Fibroblast of lung (primary cell): ENCODE results near the gene ROBO4. TPM values are rescaled to one million over a fixed set of nuclear protein-coding genes. Genes with fewer than 3 reads are reported as not detected.
A peak's percentile ranks its signal among the peaks of the same experiment; 100 is the strongest.

Experiments used
- DNase-seq, 2 donors: peaks; one replicate each; pipeline versions ENCODE4 v3.0.0 to v3.0.0-alpha.2; 2010; ENCODE audit warnings: low read depth in 2 of 2
- H2AFZ ChIP-seq: 2 replicates; pipeline ENCODE4 v1.5.1; 2012; ENCODE audit warnings: low read length, control low read depth, inconsistent platforms
- H3K27ac ChIP-seq: 2 replicates; pipeline ENCODE4 v1.5.1; 2011; ENCODE audit warnings: low read length, control low read depth; ENCODE audit not compliant: insufficient read depth
- H3K27me3 ChIP-seq: 2 replicates; pipeline ENCODE4 v1.5.1; 2011; ENCODE audit warnings: mild to moderate bottlenecking, low read length; ENCODE audit not compliant: control insufficient read depth, insufficient read depth
- H3K36me3 ChIP-seq: 2 replicates; pipeline ENCODE4 v1.5.1; 2011; ENCODE audit warnings: low read length; ENCODE audit not compliant: control insufficient read depth, insufficient read depth
- H3K4me1 ChIP-seq: 2 replicates; pipeline ENCODE4 v1.5.1; 2011; ENCODE audit warnings: low read length; ENCODE audit not compliant: control insufficient read depth, insufficient read depth; ENCODE audit errors: extremely low read depth
- H3K4me2 ChIP-seq: 2 replicates; pipeline ENCODE4 v1.5.1; 2011; ENCODE audit warnings: low read length, control low read depth; ENCODE audit not compliant: insufficient read depth; ENCODE audit errors: extremely low read depth
- H3K4me3 ChIP-seq, 4 experiments: fragments of 200-600 bp in 1 of 4; sonication (generic) in 1 of 4; replicated peaks in 1 of 4; 2 replicates each; pipeline ENCODE4 v1.5.1; 2011 to 2016; ENCODE audit warnings: low read length in 4 of 4, low read depth in 3 of 4, mild to moderate bottlenecking in 3 of 4, control low read depth in 2 of 4, inconsistent platforms in 1 of 4, mixed read lengths in 1 of 4; ENCODE audit not compliant: insufficient read depth in 1 of 4; ENCODE audit errors: control extremely low read depth in 1 of 4
- H3K79me2 ChIP-seq: 2 replicates; pipeline ENCODE4 v1.5.1; 2012; ENCODE audit warnings: mild to moderate bottlenecking, low read length, inconsistent platforms; ENCODE audit not compliant: control insufficient read depth, insufficient read depth
- H3K9ac ChIP-seq: 2 replicates; pipeline ENCODE4 v1.5.1; 2011; ENCODE audit warnings: mild to moderate bottlenecking, low read length, control low read depth; ENCODE audit not compliant: insufficient read depth
- H3K9me3 ChIP-seq: 2 replicates; pipeline ENCODE4 v1.5.1; 2012; ENCODE audit warnings: low read depth, low read length; ENCODE audit not compliant: control insufficient read depth, insufficient read depth
- H4K20me1 ChIP-seq: 2 replicates; pipeline ENCODE4 v1.5.1; 2011; ENCODE audit warnings: low read length; ENCODE audit not compliant: control insufficient read depth, insufficient read depth; ENCODE audit errors: extremely low read depth
- CTCF ChIP-seq, 2 donors: IDR thresholded peaks in 1 of 2; conservative IDR thresholded peaks in 1 of 2; 1 replicate in 1 of 2; 2 replicates in 1 of 2; pipeline ENCODE4 v1.5.1; 2011 to 2012; ENCODE audit warnings: low read length in 2 of 2, control low read depth in 1 of 2, inconsistent platforms in 1 of 2, low read depth in 1 of 2, mild to moderate bottlenecking in 1 of 2
- EZH2 ChIP-seq: IDR thresholded peaks from 2 replicates; pipeline ENCODE4 v1.5.1; 2012; ENCODE audit warnings: low read length, control low read depth, mild to moderate bottlenecking; ENCODE audit errors: missing control alignments
- polyA plus RNA-seq, 2 donors: library from polyadenylated mRNA; depleted of rRNA in 1 of 2; stranded (reverse) in 1 of 2; unstranded in 1 of 2; fragments of >200 nt; gene quantifications; 2 replicates each; pipeline ENCODE4 v1.2.1, GENCODE V29; 2011 to 2012; ENCODE audit warnings: missing spikeins in 1 of 2
- total RNA-seq: library from RNA; depleted of rRNA; stranded (reverse); fragments of >200 nt; gene quantifications from 2 replicates; pipeline ENCODE4 v1.2.1, GENCODE V29; 2014

ROBO4 gene
- total and polyA plus RNA-seq, 2 donors (not counting 1 experiment from before 2014, with no cell fraction given): 0.45 to 0.66 TPM

DNA sequence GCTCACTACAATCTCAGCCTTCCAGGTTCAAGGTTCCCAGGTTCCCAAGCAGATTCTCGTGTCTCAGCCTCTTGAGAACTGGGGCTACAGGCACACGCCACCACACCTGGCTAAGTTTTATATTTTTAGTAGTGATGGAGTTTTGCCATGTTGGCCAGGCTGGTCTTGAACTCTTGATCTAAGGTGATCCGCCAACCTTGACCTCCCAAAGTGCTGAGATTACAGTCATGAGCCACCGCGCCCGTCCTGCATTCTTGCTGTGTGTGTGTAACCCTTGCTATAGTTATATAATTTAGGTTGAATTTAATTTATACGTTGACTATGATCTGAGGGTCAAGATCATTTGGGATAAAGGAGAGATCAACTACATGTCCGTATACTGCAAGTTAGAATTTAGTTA is 61.7 kb downstream of the ROBO4 start:
- no peak overlapping the region for H3K9ac ChIP-seq
- no peak overlapping the region for H3K27ac ChIP-seq
- peaks cover 7% of the 10 kb centered on the region for H3K4me1 ChIP-seq
- no peak for TF ChIP-seq EZH2
- TF ChIP-seq CTCF (conservative IDR thresholded peaks at IDR 0.05 in 1 of 2, IDR thresholded peaks at IDR 0.05 in 1 of 2; ENCODE audit: low read depth in 1 of 2, low read length in 2 of 2): no peak
- H3K4me3 ChIP-seq: peak overlapping the region in 1 of 4 experiments; percentile 38
- peaks cover 24% of the 10 kb centered on the region for H3K27me3 ChIP-seq
- H3K4me2 ChIP-seq: peak overlapping the region; percentile 97
- no peaks in the 10 kb centered on the region for H3K79me2 ChIP-seq
- no peak for DNase-seq
- no peaks in the 10 kb centered on the region for H3K9me3 ChIP-seq
- H2AFZ ChIP-seq: peak overlapping the region; percentile 2
- no peaks in the 10 kb centered on the region for H3K36me3 ChIP-seq
- H4K20me1 ChIP-seq: no peaks in the 10 kb centered on the region

DNA sequence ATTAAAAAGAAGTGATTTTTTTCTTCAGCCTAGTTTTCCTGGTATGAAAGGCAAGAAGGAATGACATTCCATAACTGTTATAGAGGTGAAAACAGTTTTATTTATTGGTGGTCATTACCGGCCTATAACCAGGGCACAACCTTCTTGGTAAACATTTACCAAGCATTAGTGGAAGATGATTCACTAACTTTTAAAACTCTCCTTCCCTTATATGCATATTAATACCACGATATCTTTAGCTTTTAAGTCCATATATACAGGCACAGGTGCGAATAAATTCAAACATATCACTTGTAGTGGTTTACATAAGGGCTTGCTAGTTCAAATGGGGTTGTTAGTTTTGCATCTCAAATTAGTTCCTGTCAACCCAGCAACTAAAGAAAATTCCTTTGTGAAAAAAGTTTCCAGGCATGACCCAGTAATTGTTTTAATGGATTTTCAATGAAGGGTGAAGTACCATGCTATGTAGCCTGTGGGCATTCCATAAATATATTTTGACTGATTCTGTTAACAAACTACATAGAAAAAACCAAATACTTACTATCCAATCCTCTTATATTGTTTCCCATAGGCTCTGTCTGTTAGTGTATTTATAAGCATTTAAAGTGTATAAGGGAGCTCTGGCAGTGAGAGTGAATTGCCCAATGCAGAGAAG is 63.0 kb downstream of the ROBO4 start:
- H4K20me1 ChIP-seq: no peaks in the 10 kb centered on the region
- H3K4me3 ChIP-seq: no peak overlapping the region
- H3K36me3 ChIP-seq: no peaks in the 10 kb centered on the region
- H3K4me1 ChIP-seq: peaks cover 7% of the 10 kb centered on the region
- TF ChIP-seq EZH2: no peak
- no peak for TF ChIP-seq CTCF (conservative IDR thresholded peaks at IDR 0.05 in 1 of 2, IDR thresholded peaks at IDR 0.05 in 1 of 2; ENCODE audit: low read depth in 1 of 2, low read length in 2 of 2)
- no peak overlapping the region for H3K9ac ChIP-seq
- no peak for DNase-seq
- H3K9me3 ChIP-seq: no peaks in the 10 kb centered on the region
- no peak overlapping the region for H3K27ac ChIP-seq
- H3K79me2 ChIP-seq: no peaks in the 10 kb centered on the region
- peaks cover 15% of the 10 kb centered on the region for H3K27me3 ChIP-seq
- H2AFZ ChIP-seq: no peak overlapping the region
- no peak overlapping the region for H3K4me2 ChIP-seq

Other genes with a start within 250 kb of the ROBO4 start
- gene SIAE, start 224.1 kb downstream of the ROBO4 start, total RNA-seq: 23.1 and 28.9 TPM in 2 replicates
- gene SIAE, start 224.1 kb downstream of the ROBO4 start, polyA plus RNA-seq: 42.3 and 67.0 TPM in 2 replicates
- gene SPA17, start 224.0 kb downstream of the ROBO4 start, total RNA-seq: 10.0 and 18.0 TPM in 2 replicates
- 19.1 and 27.0 TPM in 2 replicates for gene SPA17, start 224.0 kb downstream of the ROBO4 start, polyA plus RNA-seq
- gene NRGN, start 157.9 kb downstream of the ROBO4 start, total RNA-seq: 0.17 TPM in 1 of 2 replicates, not detected in the other
- 4.9 and 10.8 TPM in 2 replicates for gene NRGN, start 157.9 kb downstream of the ROBO4 start, polyA plus RNA-seq
- gene VSIG2, start 145.6 kb downstream of the ROBO4 start, total RNA-seq: not detected in 2 replicates
- gene VSIG2, start 145.6 kb downstream of the ROBO4 start, polyA plus RNA-seq: 0.06 TPM in 1 of 2 replicates, not detected in the other
- under 0.01 and 0.26 TPM in 2 replicates for gene ESAM, start 135.6 kb downstream of the ROBO4 start, total RNA-seq
- gene ESAM, start 135.6 kb downstream of the ROBO4 start, polyA plus RNA-seq: 0.10 and 2.7 TPM in 2 replicates
- gene MSANTD2, start 97.5 kb downstream of the ROBO4 start, total RNA-seq: 6.2 and 6.3 TPM in 2 replicates
- gene MSANTD2, start 97.5 kb downstream of the ROBO4 start, polyA plus RNA-seq: 5.6 and 6.6 TPM in 2 replicates
- gene ROBO3, start 32.4 kb downstream of the ROBO4 start, total RNA-seq: 11.6 and 25.4 TPM in 2 replicates
- 7.2 and 8.8 TPM in 2 replicates for gene ROBO3, start 32.4 kb downstream of the ROBO4 start, polyA plus RNA-seq
- not detected in 2 replicates for gene HEPN1, start 21.4 kb upstream of the ROBO4 start, total RNA-seq
- gene HEPN1, start 21.4 kb upstream of the ROBO4 start, polyA plus RNA-seq: not detected in 2 replicates
- under 0.01 TPM in 1 of 2 replicates, not detected in the other for gene HEPACAM, start 38.2 kb upstream of the ROBO4 start, total RNA-seq
- 0.08 and 0.11 TPM in 2 replicates for gene HEPACAM, start 38.2 kb upstream of the ROBO4 start, polyA plus RNA-seq
- gene CCDC15, start 56.3 kb upstream of the ROBO4 start, total RNA-seq: 0.77 and 2.3 TPM in 2 replicates
- gene CCDC15, start 56.3 kb upstream of the ROBO4 start, polyA plus RNA-seq: 1.2 and 4.0 TPM in 2 replicates
- 0.26 and 0.83 TPM in 2 replicates for gene SLC37A2, start 165.4 kb upstream of the ROBO4 start, total RNA-seq
- gene SLC37A2, start 165.4 kb upstream of the ROBO4 start, polyA plus RNA-seq: 0.36 and 2.2 TPM in 2 replicates
- gene TMEM218, start 213.8 kb upstream of the ROBO4 start, total RNA-seq: 28.0 and 31.9 TPM in 2 replicates
- gene TMEM218, start 213.8 kb upstream of the ROBO4 start, polyA plus RNA-seq: 33.9 and 34.8 TPM in 2 replicates